Activated CD4-positive, alpha-beta T cell treated with anti-CD3 and anti-CD28 coated beads, Interleukin-2, Interleukin-4, amounts not matched to agents 100 ng/mL and 50 ng/mL, durations not matched to agents 16 hours and 8 hours (primary cell): ENCODE measurements around the gene CP.
"Not testable (repeated sequence)": the region's sequence is repeated elsewhere in the genome, so short reads cannot be mapped to it uniquely, and the experiment has no call there.

Source experiments
- DNase-seq: peaks from one replicate; pipeline ENCODE4 v3.0.0-alpha.2; 2020; ENCODE audit warnings: low spot score

Gene CP

GRCh38 chr3:149221783-149222517 is at the start of gene CP:
CP (minus strand) TSS chr3:149221829; CDS start chr3:149221792, 37 bp downstream.
- DNase-seq = no peak

- DNase-seq = no peak
Observed at GRCh38 chr3:149270180-149270579, 48.6 kb upstream of the CP start.

GRCh38 chr3:149269687-149270086 is 48.1 kb upstream of the CP start:
- DNase-seq = no peak

- no peak for DNase-seq
Observed at GRCh38 chr3:149267565-149267964, 45.9 kb upstream of the CP start.

DNA sequence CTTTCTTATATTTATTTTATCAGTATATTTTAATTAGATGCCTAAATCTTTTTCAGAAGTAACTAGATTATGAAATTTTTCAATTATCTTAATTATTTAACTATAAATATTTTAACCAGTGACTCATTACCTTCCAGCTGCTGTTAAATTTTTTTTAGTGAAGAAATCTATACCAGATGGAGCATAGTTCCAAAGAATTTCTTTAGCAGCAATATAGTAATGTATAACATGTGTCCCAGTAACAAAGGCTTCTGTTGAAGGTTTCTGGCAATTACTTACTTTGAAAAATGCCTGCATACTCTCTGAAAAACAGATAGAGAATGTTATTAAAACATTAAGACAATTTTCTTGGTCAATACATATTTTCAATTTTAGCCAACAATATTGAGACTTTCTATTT is 45.1 kb upstream of the CP start:
- DNase-seq = no peak

- no peak for DNase-seq
Observed at GRCh38 chr3:149263856-149264255, 42.2 kb upstream of the CP start.

GRCh38 chr3:149258714-149259113 is 37.1 kb upstream of the CP start:
- DNase-seq = no peak

- no peak for DNase-seq
Observed at GRCh38 chr3:149258298-149258697, 36.7 kb upstream of the CP start.

DNA sequence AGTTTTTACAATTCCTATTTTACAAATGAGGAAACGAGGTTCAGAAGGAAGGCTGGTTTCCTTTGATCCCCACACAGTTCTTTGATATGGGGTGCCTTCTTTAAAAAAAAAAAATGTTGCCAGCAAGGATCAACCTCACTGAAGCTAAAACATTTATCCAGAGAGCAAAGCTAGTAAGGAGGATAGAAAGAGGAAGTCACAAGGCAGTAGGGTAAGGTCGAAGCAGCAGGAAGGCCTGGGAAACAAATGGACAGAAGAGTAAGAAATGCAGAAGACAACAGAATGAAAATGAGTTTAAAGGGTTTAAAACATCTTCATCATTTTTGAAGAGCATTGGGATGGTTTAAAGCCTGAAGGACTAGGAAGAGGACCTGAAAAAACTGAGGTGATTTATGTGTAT is 30.6 kb upstream of the CP start:
- no peak for DNase-seq

DNA sequence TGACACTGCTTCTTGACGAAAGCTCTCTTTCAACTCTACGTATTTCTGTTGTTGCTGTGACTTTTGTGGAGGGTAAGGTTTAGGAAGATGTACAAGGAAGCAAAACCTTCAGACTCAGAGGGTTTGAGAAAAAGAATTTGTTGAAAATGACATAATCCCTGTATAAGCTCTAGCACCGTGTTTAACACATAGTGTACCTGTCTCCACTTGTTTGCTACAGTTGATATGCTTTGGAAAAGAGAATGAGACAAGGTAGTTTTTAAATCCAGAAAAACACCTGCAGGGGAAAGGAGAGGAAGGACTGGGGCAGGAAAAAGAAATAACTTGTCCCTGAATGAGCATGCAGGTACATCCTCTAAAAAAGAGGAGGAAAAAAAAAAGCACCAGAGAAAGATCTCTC is 29.6 kb upstream of the CP start:
- no peak for DNase-seq

- peak; percentile 55 for DNase-seq
Observed at GRCh38 chr3:149247929-149248691, 26.5 kb upstream of the CP start.

GRCh38 chr3:149247008-149247710 is 25.5 kb upstream of the CP start:
- DNase-seq = no peak

DNA sequence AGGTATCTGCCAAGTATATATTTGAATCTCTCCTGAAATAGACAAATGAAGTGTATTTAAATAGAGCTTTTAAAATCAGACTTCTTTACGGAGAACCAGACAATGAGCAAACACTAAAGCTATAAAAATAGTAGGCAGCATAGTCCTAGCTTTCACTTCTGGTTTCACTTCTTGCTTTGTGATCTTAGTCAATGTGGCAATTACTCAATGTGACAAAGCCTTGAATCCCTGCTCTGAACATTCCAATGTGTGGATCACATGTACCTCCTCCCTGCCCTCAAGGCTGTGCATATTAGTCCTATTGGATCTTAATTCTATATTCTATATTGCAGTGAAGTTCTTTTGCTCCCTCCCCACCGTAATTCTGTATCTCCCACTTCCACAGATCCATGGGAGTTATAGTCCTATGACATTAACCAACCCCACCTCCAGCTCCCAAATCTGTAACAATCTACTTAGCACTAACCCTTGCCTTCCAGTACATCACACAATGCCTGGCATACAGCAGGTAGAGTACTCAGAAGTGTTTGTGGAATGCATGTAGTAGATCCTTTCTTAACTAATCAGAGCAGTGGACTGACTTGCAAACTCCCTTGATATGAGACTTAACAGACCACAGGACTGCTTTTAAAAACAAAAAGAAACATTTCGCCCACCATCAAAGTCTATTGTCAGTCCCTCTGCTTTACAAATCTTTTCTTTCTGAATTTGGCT is 24.3 kb upstream of the CP start:
- DNase-seq = peak; percentile 26

- no peak for DNase-seq
Observed at GRCh38 chr3:149243540-149243939, 21.9 kb upstream of the CP start.

DNA sequence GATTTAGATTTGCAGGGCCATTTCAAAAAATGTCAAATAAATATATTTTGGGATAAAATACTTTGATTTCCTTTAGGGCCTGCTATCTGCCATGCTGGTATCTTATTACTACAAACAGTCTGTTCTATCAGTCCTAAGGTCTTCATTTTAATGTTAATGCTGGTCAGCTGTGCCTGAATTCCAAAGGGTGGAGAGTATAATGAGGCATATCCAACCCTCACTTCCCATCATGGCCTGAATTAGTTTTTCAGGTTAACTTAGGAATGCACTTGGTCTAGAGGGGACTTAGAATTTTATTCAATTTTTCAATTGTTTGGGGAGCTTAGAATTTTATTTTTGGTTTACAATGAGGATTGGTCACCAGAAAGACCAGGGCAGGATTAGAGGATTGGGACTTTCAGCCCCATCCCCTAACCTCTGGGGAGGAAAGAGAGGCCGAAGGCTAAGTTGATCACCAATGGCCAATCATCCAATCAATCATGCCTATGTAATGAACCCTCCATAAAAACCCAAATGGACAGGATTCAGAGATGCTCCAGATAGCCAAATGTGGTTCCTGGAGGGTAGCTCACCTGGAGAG is 17.8 kb upstream of the CP start:
- no peak for DNase-seq

GRCh38 chr3:149238268-149238667 is 16.6 kb upstream of the CP start:
- not testable (repeated sequence) for DNase-seq

GRCh38 chr3:149235599-149236424 is 14.2 kb upstream of the CP start:
- no peak for DNase-seq

- no peak for DNase-seq
Observed at GRCh38 chr3:149234671-149235245, 13.1 kb upstream of the CP start.

DNA sequence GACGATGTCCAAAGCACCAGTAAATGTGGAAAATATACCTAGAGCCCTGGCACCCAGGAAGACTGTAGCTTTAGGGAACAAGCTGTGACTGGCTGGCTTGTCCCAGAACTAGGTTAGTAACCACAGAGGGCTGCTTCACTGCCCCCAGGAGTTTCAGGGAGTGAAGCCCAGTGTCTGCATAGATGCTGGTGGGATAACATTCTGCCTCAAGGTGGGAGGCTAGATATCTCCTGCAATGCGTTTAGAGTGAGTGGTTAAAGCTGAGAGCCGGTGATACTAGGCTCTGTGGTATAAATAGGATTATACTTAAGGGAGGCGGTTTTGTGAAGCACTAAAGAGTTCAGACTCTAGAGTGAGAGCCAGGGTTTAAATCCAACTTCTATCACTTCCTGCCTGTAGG is 11.7 kb upstream of the CP start:
- no peak for DNase-seq

GRCh38 chr3:149231871-149232270 is 10.2 kb upstream of the CP start:
- no peak for DNase-seq
